ENCODE results near the gene SORD.

DNA sequence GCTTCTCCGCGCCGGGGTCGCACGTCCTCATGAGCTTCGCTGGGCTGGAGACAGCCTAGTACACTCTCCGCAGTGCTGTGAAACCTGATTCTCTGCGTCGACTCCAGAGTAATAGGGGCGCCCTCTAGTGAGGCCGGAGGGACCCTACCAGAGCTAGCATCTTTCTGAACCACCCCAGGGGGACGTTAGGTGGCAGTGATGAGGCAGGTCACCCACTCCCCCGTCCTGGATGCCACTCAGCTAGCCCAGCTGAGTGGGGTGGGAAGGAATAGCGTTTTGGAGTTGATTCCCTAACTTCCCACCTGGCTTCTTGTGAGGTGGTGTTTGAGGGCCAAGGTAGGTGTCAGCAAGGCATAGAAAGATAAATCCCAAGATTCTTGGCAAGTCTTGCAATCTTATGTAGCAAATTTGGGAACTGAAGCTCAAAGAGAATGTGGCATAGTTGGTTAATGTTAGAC is 95.2 kb downstream of the SORD start:
- TF ChIP-seq, protein P1, sequence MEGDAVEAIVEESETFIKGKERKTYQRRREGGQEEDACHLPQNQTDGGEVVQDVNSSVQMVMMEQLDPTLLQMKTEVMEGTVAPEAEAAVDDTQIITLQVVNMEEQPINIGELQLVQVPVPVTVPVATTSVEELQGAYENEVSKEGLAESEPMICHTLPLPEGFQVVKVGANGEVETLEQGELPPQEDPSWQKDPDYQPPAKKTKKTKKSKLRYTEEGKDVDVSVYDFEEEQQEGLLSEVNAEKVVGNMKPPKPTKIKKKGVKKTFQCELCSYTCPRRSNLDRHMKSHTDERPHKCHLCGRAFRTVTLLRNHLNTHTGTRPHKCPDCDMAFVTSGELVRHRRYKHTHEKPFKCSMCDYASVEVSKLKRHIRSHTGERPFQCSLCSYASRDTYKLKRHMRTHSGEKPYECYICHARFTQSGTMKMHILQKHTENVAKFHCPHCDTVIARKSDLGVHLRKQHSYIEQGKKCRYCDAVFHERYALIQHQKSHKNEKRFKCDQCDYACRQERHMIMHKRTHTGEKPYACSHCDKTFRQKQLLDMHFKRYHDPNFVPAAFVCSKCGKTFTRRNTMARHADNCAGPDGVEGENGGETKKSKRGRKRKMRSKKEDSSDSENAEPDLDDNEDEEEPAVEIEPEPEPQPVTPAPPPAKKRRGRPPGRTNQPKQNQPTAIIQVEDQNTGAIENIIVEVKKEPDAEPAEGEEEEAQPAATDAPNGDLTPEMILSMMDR (IDR thresholded peaks at IDR 0.05), result peak; percentile 86 to 98 (median 91)
- TF ChIP-seq POLR2A (IDR thresholded peaks at IDR 0.05), result no peak
